ENCODE results near the gene USB1.

DNA sequence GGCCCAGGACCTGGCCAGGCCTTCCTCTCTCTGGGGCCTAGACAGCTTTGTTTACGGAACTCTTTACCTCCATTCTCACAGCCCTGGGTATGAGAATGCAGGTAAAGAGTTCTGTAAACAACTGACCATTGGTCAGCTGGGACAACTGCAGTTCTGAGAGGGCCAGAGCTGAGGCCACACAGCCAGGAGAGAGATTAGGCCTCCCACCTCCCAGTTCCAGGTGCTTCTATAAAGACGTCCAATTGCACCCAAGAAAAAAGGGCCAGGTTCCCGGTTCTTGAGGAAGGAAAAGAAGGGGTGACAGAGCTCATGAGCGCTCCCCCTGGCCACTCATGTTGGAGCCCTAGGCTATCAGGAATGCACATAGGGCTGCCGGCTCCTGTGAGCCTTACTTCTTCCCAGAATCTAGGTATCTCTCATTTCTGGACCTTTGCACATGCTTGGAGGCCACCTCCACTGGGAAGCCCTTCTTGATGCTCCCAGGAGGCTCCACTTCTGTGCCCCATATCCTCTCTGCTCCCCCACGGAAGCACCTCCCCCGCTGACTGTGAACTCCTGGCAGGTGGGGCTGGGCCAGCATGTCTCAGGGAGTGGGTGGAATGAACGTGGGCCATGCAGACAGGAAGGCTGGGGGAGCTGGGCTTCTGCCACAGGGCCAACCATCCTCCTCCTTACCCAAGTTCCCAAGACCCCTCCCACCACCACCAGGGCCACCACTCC lies 43.4 kb upstream of the USB1 start:
- TF ChIP-seq, protein P1, sequence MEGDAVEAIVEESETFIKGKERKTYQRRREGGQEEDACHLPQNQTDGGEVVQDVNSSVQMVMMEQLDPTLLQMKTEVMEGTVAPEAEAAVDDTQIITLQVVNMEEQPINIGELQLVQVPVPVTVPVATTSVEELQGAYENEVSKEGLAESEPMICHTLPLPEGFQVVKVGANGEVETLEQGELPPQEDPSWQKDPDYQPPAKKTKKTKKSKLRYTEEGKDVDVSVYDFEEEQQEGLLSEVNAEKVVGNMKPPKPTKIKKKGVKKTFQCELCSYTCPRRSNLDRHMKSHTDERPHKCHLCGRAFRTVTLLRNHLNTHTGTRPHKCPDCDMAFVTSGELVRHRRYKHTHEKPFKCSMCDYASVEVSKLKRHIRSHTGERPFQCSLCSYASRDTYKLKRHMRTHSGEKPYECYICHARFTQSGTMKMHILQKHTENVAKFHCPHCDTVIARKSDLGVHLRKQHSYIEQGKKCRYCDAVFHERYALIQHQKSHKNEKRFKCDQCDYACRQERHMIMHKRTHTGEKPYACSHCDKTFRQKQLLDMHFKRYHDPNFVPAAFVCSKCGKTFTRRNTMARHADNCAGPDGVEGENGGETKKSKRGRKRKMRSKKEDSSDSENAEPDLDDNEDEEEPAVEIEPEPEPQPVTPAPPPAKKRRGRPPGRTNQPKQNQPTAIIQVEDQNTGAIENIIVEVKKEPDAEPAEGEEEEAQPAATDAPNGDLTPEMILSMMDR (IDR thresholded peaks at IDR 0.05), result no peak
- no peak for TF ChIP-seq POLR2A (IDR thresholded peaks at IDR 0.05)

Measured in heart left ventricle (tissue), 13 donors.